Activated CD8-positive, alpha-beta memory T cell treated with anti-CD3 and anti-CD28 coated beads for 36 hours (primary cell): ENCODE data around the gene ACACA. TPM values are rescaled to one million over a fixed set of nuclear protein-coding genes. Genes with fewer than 3 reads are reported as not detected.

Experiments used
- CTCF ChIA-PET: fragments of 350-600 bp; sonication (Branson Sonifier 250); formaldehyde crosslinking; loops from one replicate; lab custom pipeline; 2021; ENCODE audit warnings: antibody characterized with exemption; lab: Charles Lee
- POLR2A ChIA-PET: fragments of 350-600 bp; sonication (Branson Sonifier 250); formaldehyde crosslinking; loops from one replicate; lab custom pipeline; 2021; ENCODE audit warnings: antibody characterized with exemption; lab: Charles Lee
- total RNA-seq, 2 experiments: library from RNA; stranded (reverse); gene quantifications; one replicate each; pipeline ENCODE4 v1.2.3, GENCODE V29; 2021

Gene ACACA
- total RNA-seq, 2 experiments from 2014 or later: 74.8 to 82.9 TPM

DNA sequence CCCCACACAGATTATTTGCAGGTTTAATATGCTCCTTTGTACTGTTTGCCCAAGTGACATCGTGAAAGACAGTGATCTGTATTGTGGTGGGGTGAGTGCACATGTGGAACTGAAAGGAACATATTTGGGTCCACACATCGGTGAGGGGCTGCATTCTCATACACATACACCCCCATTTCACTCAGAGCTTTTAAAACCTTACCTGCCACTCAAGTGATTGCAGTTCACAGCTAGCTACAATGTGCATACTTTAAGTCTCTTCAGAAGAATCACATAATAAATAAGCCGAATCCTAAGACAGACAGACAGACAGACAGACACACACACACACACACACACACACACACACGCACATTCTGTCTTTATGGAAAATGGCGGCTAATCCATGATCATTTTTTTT, 355.3 kb downstream of the ACACA start:
- CTCF ChIA-PET: no interaction called here

GRCh38 chr17:37050920-37051319, 355.7 kb downstream of the ACACA start:
- ChIA-PET CTCF (no interaction called here), POLR2A (no interaction called here)

More for the DNA sequence above, 355.3 kb downstream of the ACACA start:
- POLR2A ChIA-PET: no interaction called here

DNA sequence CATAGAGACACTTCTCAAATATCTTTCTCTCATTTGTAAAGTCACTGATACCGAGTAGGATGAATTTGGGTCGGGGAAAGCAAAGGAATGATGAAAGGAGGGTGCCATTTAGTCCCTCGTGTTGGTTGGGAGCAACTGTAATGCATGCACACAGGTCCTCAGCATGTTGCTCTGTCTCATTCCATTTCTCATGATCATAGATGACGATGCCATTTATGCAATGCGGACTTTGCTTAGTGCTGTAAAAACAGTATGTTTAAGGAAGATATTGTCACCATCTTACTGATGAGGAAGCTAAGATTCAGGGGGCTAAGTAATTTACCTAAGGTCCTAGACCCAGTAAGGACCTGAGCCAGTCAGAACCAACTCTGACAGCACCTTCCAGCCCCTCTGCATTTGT, 357.8 kb downstream of the ACACA start:
- CTCF ChIA-PET: interaction anchor here (1.3 to 2.2 kb wide), 4 partner anchors 11 to 446 kb away, joined by 4 to 10 read pairs (median 6); partner anchors contain the start of gene AATF

GRCh38 chr17:37047631-37048104, 359.0 kb downstream of the ACACA start:
- POLR2A ChIA-PET: no interaction called here
- CTCF ChIA-PET: interaction anchor here (0.6 to 2.2 kb wide), 13 partner anchors 9 to 444 kb away, joined by 3 to 10 read pairs (median 4); partner anchors contain the start of gene AATF

More for the DNA sequence above, 357.8 kb downstream of the ACACA start:
- POLR2A ChIA-PET: interaction anchor here (0.6 kb wide), 1 partner anchor 145 kb away, joined by 3 read pairs; no protein-coding TSS in a partner anchor

GRCh38 chr17:37045351-37045922, 361.2 kb downstream of the ACACA start:
- ChIA-PET POLR2A (no interaction called here), CTCF (interaction anchor here (1.2 to 1.4 kb wide), 2 partner anchors 23 to 63 kb away, joined by 3 to 4 read pairs; no protein-coding TSS in a partner anchor)

DNA sequence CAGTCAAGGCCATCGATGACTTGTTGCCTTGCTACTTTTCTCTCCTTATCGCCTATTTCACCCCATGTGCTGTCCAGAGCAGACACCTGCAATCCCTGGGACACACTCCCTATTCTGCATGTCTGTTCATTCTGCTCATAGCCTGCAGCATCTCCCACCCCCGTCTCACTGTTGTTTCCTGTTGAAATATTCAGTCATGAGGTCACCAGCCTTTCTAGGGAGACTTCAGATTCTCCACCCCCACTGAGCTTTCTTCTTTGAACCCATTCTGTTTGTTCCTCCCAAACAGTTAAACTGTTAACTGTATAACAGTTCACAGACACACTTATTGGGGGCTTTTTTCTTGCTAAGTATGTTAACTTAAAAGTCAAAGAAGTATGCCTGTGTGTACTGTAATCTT, 363.4 kb downstream of the ACACA start:
- ChIA-PET CTCF (no interaction called here), POLR2A (no interaction called here)

- ChIA-PET CTCF (no interaction called here), POLR2A (interaction anchor here (0.7 kb wide), 1 partner anchor 15 kb away, joined by 5 read pairs; no protein-coding TSS in a partner anchor)
These were observed 364.7 kb downstream of the ACACA start for GRCh38 chr17:37041932-37042331.

DNA sequence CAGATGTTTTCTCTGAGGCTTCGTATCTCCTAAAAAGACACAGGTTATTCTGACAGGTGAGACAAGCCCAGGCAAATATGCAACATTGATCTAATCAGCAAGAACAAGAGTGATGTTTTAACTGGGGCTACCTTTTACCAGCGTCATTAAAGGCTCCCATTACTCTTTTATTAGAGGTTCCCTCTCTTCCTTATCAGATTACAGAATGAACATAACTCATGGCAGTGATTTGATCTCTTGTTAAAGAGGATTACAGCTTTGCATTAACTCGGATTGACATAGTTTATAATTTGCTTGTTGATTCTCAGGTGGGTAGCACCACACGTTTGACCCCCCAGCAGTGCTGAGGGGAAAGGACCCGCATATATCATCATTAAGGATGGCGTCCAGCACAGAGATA, 367.4 kb downstream of the ACACA start:
- POLR2A ChIA-PET: no interaction called here
- CTCF ChIA-PET: interaction anchor here (1.5 kb wide), 1 partner anchor 8 kb away, joined by 4 read pairs; no protein-coding TSS in a partner anchor

- ChIA-PET CTCF (interaction anchor here (1.5 kb wide), 1 partner anchor 10 kb away, joined by 5 read pairs; no protein-coding TSS in a partner anchor), POLR2A (no interaction called here)
These were observed 369.0 kb downstream of the ACACA start for GRCh38 chr17:37037590-37038155.

Other genes starting within 250 kb of the ACACA start
- not detected for gene C17orf78, start 30.9 kb downstream of the ACACA start, total RNA-seq
- gene TADA2A, start 50 bp upstream of the ACACA start, total RNA-seq: 10 to 100 TPM; 42.7 to 51.6 TPM
- 10 to 100 TPM; 18.9 to 20.9 TPM for gene DUSP14, start 83.1 kb upstream of the ACACA start, total RNA-seq
- 10 to 100 TPM; 33.7 to 35.8 TPM for gene SYNRG, start 202.6 kb upstream of the ACACA start, total RNA-seq
- gene DDX52, start 236.6 kb upstream of the ACACA start, total RNA-seq: 10 to 100 TPM; 37.9 to 38.8 TPM